ENCODE measurements around the gene FBH1.
"Not testable (repeated sequence)": the region's sequence is repeated elsewhere in the genome, so short reads cannot be mapped to it uniquely, and the experiment has no call there.

Gene FBH1

DNA sequence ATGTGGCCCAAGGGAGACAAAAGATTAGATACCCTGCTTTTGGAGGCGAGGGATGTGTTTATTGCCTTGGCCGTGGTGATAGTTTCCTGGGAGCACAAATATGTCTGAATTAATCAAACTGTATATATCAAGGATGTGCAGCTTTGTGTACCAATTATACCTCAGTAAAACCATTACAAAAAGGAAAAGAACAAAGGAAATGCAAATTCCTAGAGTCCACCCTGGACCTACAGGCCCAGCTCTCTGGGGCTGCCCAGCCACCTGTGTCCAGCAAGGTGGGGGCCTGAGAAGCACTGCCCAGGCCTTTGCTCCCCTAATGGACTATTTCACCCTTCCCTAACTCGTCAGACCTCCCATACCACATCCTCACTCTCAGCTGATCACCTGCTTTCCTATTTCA is 20.9 kb upstream of the FBH1 start:
- TF ChIP-seq, protein P1, sequence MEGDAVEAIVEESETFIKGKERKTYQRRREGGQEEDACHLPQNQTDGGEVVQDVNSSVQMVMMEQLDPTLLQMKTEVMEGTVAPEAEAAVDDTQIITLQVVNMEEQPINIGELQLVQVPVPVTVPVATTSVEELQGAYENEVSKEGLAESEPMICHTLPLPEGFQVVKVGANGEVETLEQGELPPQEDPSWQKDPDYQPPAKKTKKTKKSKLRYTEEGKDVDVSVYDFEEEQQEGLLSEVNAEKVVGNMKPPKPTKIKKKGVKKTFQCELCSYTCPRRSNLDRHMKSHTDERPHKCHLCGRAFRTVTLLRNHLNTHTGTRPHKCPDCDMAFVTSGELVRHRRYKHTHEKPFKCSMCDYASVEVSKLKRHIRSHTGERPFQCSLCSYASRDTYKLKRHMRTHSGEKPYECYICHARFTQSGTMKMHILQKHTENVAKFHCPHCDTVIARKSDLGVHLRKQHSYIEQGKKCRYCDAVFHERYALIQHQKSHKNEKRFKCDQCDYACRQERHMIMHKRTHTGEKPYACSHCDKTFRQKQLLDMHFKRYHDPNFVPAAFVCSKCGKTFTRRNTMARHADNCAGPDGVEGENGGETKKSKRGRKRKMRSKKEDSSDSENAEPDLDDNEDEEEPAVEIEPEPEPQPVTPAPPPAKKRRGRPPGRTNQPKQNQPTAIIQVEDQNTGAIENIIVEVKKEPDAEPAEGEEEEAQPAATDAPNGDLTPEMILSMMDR (IDR thresholded peaks at IDR 0.05; ENCODE audit: insufficient read depth, missing control alignments) = no peak
- DNase-seq (ENCODE audit: insufficient read length, low spot score) (no peak), FAIRE-seq (no peak)

DNA sequence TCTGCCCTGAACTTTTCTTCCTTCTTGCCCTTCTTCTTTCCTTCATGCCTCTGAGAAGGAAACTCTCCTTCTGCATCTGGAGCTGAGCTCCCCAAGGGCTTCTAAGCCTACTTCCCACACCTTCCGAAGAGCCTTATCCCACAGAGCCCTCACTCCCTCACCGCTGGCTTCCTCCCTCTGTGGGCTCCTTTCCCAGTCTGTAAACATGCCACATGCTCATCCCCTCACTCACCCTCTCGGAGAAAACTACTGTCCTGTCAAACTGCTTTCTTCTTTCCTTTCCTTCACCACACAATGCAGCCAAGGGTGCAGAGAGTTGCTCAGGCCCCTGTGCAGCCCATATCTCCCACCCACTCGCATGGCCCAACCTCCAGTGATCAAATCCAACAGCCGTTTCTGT is 18.4 kb upstream of the FBH1 start:
- TF ChIP-seq, protein P1 (IDR thresholded peaks at IDR 0.05; ENCODE audit: insufficient read depth, missing control alignments) = no peak
- no peak for DNase-seq (ENCODE audit: insufficient read length, low spot score)
- FAIRE-seq = no peak

DNA sequence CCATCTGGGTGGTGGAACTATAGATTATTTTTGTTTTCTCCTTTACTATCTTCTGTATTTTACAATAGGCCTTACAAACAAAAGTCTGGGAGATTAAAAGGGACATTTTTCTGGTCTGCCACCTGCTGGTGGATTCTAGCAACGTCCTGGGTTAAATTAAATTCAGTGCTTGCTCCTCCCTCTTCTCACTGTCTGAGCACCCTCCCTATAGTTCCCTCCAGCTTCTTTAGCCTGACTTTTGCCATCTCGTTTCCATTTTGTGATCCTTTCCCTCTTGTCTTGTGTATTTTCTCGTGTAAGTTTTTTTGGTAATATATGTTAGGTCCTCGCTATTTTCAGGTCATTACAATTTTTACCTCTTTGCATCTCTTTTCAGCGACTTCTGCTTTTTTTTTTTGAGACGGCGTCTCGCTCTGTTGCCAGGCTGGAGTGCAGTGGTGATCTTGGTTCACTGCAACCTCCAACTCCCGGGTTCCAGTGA is 16.5 kb upstream of the FBH1 start:
- FAIRE-seq = no peak
- TF ChIP-seq, protein P1 (IDR thresholded peaks at IDR 0.05; ENCODE audit: insufficient read depth, missing control alignments) = peak; percentile 65
- DNase-seq (ENCODE audit: insufficient read length, low spot score) = peak; percentile 55

DNA sequence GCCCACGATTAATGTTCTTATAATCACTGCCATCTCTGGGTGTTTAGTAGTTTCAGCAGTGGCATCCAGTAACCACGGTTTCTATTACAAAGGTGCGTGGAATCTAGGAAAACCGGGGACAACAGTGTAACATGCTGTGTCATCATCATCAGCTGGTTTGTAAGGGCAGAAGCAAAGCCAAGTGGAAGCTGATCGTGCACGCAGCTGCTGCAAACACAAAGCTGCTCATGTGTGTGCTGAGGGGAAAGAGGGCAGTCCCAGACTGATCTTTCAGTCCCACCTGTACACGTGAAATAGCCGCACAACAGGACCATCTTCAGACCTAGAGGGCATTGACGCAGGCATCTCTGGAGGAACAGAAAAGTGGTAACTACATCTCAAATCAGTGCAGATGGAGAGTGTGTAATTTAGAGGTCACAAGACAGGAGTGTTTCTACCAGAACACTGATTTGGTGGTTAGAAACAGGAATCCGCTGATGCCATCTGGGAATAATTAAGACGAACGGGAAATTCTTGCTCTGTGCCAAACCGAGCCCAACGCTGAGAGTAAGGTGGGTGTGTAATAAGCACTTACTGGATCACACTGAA is 13.8 kb upstream of the FBH1 start:
- TF ChIP-seq, protein P1 (IDR thresholded peaks at IDR 0.05; ENCODE audit: insufficient read depth, missing control alignments) = no peak
- FAIRE-seq = no peak
- no peak for DNase-seq (ENCODE audit: insufficient read length, low spot score)

DNA sequence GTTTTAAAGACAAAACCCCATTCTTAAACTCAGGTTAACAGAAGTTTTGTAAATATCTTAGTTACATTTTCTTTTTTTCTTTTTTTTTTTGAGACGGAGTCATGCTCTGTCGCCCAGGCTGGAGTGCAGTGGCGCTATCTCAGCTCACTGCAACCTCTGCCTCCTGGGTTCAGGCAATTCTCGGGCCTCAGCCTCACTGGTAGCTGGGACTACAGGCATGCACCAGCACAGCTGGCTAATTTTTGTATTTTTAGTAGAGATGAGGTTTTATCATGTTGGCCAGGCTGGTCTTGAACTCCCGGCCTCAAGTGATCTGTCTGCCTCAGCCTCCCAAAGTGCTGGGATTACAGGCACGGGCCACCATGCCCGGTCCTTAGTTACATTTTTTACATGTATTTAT is 13.0 kb upstream of the FBH1 start:
- FAIRE-seq; DNase-seq (ENCODE audit: insufficient read length, low spot score): not testable (repeated sequence)

DNA sequence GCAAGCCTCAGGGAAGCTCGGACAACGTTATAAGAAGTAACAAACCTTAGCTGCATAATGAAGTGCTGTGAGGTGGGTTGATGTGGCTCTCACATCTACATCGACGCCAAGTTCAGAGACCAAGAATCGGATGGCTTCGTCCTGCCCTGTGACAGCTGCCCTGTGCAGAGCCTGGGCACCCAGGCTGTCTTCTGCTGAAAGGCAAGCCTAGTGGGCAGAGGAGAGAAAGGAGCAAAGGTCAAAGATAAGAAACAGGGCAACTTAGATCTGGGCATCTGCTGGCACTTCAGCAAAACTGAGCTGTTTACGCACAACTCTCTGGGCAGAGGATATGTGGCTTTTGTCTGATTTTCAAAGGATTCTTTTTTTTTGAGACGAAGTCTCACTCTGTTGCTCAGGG is 7.1 kb upstream of the FBH1 start:
- no peak for FAIRE-seq
- TF ChIP-seq, protein P1 (IDR thresholded peaks at IDR 0.05; ENCODE audit: insufficient read depth, missing control alignments) = no peak
- no peak for DNase-seq (ENCODE audit: insufficient read length, low spot score)

DNA sequence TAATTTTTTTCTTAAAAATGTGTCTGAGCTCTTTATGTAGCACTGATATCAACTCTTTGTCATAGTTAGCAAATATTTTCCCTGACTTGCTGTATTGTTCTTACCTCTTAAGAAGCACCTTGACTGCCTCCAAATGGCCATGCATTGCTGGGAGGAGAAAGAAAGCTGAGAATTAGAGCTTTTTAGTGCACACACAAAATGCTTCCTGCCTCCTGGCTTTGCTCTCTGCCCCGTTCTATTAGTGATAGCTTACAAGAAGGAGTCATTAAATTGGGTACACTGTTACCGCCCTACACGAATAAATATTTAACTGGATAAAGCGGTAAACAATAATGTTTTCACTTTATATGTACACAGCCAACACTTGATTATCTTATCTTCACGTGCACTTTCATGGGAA is 4.4 kb upstream of the FBH1 start:
- no peak for DNase-seq (ENCODE audit: insufficient read length, low spot score)
- FAIRE-seq = no peak
- TF ChIP-seq, protein P1 (IDR thresholded peaks at IDR 0.05; ENCODE audit: insufficient read depth, missing control alignments) = no peak

DNA sequence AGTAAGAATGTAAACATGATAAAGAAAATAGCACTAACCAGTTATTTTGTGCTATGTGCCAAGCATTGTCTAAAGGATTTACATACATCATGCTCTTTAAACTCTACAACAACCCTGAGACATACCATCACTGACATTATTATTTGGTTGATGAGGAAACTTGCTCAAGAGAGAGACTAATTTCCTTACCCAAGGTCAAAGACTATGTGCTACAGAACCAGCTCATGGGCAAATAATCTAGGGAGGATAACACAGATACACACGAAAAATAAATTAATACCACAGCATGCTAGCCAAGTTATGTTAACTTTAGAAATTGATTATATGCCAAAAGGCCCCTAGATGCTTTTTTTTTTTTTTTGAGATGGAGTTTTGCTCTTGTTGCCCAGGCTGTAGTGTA is 3.0 kb upstream of the FBH1 start:
- FAIRE-seq = no peak
- no peak for DNase-seq (ENCODE audit: insufficient read length, low spot score)
- TF ChIP-seq, protein P1 (IDR thresholded peaks at IDR 0.05; ENCODE audit: insufficient read depth, missing control alignments) = no peak
